C4-2B (cell line): ENCODE measurements around the gene COL12A1.

Source experiments
- ZFX ChIP-seq: fragments of 450-650 bp; IDR thresholded peaks from 2 replicates; pipeline ENCODE4 v1.6.1; 2017
- TF ChIP-seq, protein P1 (sequence below): fragments of 450-650 bp; conservative IDR thresholded peaks from 2 replicates; pipeline ENCODE4 v1.5.1; 2017; ENCODE audit warnings: mild to moderate bottlenecking

DNA sequence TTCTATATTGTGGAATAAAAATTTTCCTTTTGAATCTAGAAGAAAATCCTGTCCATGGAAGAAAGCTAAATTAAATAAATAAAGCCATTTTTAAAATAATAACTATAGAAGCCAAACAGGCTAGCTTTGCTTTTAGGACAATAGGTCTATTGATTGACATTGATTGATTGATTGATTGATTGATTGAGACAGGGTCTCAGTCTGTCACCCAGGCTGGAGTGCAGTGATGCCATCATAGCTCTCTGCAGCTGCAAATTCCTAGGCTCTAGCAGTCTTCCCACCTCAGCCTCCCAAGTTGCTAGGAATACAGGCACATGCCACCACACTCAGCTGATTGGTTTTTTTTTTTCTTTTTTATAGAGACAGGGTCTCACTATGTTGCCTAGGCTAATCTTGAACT, 97.9 kb downstream of the COL12A1 start:
- TF ChIP-seq, protein P1, sequence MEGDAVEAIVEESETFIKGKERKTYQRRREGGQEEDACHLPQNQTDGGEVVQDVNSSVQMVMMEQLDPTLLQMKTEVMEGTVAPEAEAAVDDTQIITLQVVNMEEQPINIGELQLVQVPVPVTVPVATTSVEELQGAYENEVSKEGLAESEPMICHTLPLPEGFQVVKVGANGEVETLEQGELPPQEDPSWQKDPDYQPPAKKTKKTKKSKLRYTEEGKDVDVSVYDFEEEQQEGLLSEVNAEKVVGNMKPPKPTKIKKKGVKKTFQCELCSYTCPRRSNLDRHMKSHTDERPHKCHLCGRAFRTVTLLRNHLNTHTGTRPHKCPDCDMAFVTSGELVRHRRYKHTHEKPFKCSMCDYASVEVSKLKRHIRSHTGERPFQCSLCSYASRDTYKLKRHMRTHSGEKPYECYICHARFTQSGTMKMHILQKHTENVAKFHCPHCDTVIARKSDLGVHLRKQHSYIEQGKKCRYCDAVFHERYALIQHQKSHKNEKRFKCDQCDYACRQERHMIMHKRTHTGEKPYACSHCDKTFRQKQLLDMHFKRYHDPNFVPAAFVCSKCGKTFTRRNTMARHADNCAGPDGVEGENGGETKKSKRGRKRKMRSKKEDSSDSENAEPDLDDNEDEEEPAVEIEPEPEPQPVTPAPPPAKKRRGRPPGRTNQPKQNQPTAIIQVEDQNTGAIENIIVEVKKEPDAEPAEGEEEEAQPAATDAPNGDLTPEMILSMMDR: no peak
- no peak for TF ChIP-seq ZFX
